Neuronal stem cell (in vitro differentiated cells): ENCODE measurements around the gene NOL7. TPM values are rescaled to one million over a fixed set of nuclear protein-coding genes. Genes with fewer than 3 reads are reported as not detected.

Experiments
- DNase-seq: peaks from one replicate; pipeline ENCODE4 v3.0.0-alpha.2; 2013; ENCODE audit warnings: low spot score
- H2AFZ ChIP-seq: one replicate; pipeline ENCODE4 v1.6.1; 2013; ENCODE audit warnings: mild to moderate bottlenecking, low read length, inconsistent platforms
- H2AK5ac ChIP-seq: 2 replicates; pipeline ENCODE4 v1.6.1; 2013; ENCODE audit warnings: low read depth, mild to moderate bottlenecking, inconsistent platforms, low read length, moderate library complexity, mixed read lengths
- H2BK120ac ChIP-seq: 2 replicates; pipeline ENCODE4 v1.6.1; 2013; ENCODE audit warnings: low read depth, mild to moderate bottlenecking, inconsistent platforms, low read length, moderate library complexity, mixed read lengths
- H2BK12ac ChIP-seq: one replicate; pipeline ENCODE4 v1.6.1; 2013; ENCODE audit warnings: low read length, inconsistent platforms
- H2BK15ac ChIP-seq: 2 replicates; pipeline ENCODE4 v1.6.1; 2013; ENCODE audit warnings: mild to moderate bottlenecking, low read length, inconsistent platforms, mixed read lengths
- H2BK5ac ChIP-seq: one replicate; pipeline ENCODE4 v1.6.1; 2013; ENCODE audit warnings: inconsistent platforms, mild to moderate bottlenecking, low read length, moderate library complexity
- H3K14ac ChIP-seq: one replicate; pipeline ENCODE4 v1.6.1; 2013; ENCODE audit warnings: low read length, inconsistent platforms
- H3K18ac ChIP-seq: 2 replicates; pipeline ENCODE4 v1.6.1; 2013; ENCODE audit warnings: low read length, inconsistent platforms
- H3K23ac ChIP-seq: 2 replicates; pipeline ENCODE4 v1.6.1; 2013; ENCODE audit warnings: low read depth, mild to moderate bottlenecking, mixed read lengths, low read length, inconsistent platforms; ENCODE audit not compliant: poor library complexity
- H3K27ac ChIP-seq: replicated peaks from 3 replicates; pipeline ENCODE4 v1.5.1; 2013; ENCODE audit warnings: low read length, inconsistent platforms
- H3K27me3 ChIP-seq, 3 experiments: 2 replicates each; pipeline ENCODE4 v1.6.1; 2013; ENCODE audit warnings: low read length in 3 of 3, mild to moderate bottlenecking in 2 of 3, inconsistent platforms in 1 of 3, low read depth in 1 of 3, mixed read lengths in 1 of 3, moderate library complexity in 1 of 3; ENCODE audit not compliant: control insufficient read depth in 3 of 3, insufficient read depth in 3 of 3
- H3K36me3 ChIP-seq, 2 donors: replicated peaks in 1 of 2; 2 replicates each; pipeline ENCODE4 v1.6.1; 2013; ENCODE audit warnings: low read length in 2 of 2; ENCODE audit not compliant: control insufficient read depth in 2 of 2, insufficient read depth in 2 of 2
- H3K4ac ChIP-seq: 2 replicates; pipeline ENCODE4 v1.6.1; 2013; ENCODE audit warnings: inconsistent platforms, mild to moderate bottlenecking, low read length, moderate library complexity
- H3K4me1 ChIP-seq, 2 donors: 1 replicate in 1 of 2; 2 replicates in 1 of 2; pipeline ENCODE4 v1.6.1; 2013; ENCODE audit warnings: low read length in 2 of 2, low read depth in 1 of 2; ENCODE audit not compliant: control insufficient read depth in 2 of 2, insufficient read depth in 1 of 2
- H3K4me2 ChIP-seq: one replicate; pipeline ENCODE4 v1.6.1; 2013; ENCODE audit warnings: mild to moderate bottlenecking, low read length, inconsistent platforms; ENCODE audit not compliant: insufficient read depth, poor library complexity, severe bottlenecking
- H3K4me3 ChIP-seq, 2 donors: 2 replicates each; pipeline ENCODE4 v1.5.1; 2013; ENCODE audit warnings: low read length in 2 of 2, mild to moderate bottlenecking in 2 of 2, inconsistent platforms in 1 of 2, moderate library complexity in 1 of 2
- H3K79me1 ChIP-seq: one replicate; pipeline ENCODE4 v1.6.1; 2013; ENCODE audit warnings: low read depth, mild to moderate bottlenecking, inconsistent platforms, low read length, moderate library complexity
- H3K9ac ChIP-seq: one replicate; pipeline ENCODE4 v1.6.1; 2013; ENCODE audit warnings: mild to moderate bottlenecking, low read depth, low read length, inconsistent platforms; ENCODE audit not compliant: poor library complexity
- H3K9me3 ChIP-seq, 2 donors: replicated peaks in 1 of 2; 2 replicates each; pipeline versions ENCODE3 to v1.6.1; 2013; ENCODE audit warnings: low read length in 2 of 2, mild to moderate bottlenecking in 2 of 2, inconsistent platforms in 1 of 2, low read depth in 1 of 2, mixed read lengths in 1 of 2, moderate library complexity in 1 of 2; ENCODE audit not compliant: control insufficient read depth in 2 of 2, insufficient read depth in 1 of 2
- H4K8ac ChIP-seq: one replicate; pipeline ENCODE4 v1.6.1; 2013; ENCODE audit warnings: low read depth, mild to moderate bottlenecking, inconsistent platforms, low read length, moderate library complexity
- H4K91ac ChIP-seq: one replicate; pipeline ENCODE4 v1.6.1; 2013; ENCODE audit warnings: low read length, low read depth, mild to moderate bottlenecking, inconsistent platforms; ENCODE audit not compliant: poor library complexity
- WGBS, 2 donors: extraction: QIAGEN DNeasy Blood & Tissue Kit; methylation state at CpG; one replicate each; pipeline ENCODE4 v1.1.7; 2013; ENCODE audit warnings: missing lambda C conversion rate in 2 of 2, mixed read lengths in 1 of 2; ENCODE audit not compliant: insufficient read length in 2 of 2, insufficient replicate concordance in 1 of 2; ENCODE audit errors: extremely low coverage in 2 of 2; 5-methylcytosine and 5-hydroxymethylcytosine counted together
- polyA plus RNA-seq, 2 experiments: library from polyadenylated mRNA; stranded (reverse); fragments of 200-250 nt; gene quantifications; one replicate each; pipeline ENCODE4 v1.2.3, GENCODE V29; 2013

Gene NOL7
- polyA plus RNA-seq (2013, experiment 1 of 2) = 73.6 TPM
- polyA plus RNA-seq (2013, experiment 2 of 2) = 73.4 TPM

GRCh38 chr6:13614926-13615791, at the start of gene NOL7:
Gene NOL7 (plus strand): TSS chr6:13615335. CDS start chr6:13615359, 24 bp downstream.
- no peaks in the 10 kb centered on the region for H3K9me3 ChIP-seq
- peak within 1 kb of the TSS; percentile 93 for H2BK5ac ChIP-seq
- no peaks in the 10 kb centered on the region for H3K27me3 ChIP-seq
- H2BK120ac ChIP-seq = peak within 1 kb of the TSS; percentile 82
- no peak within 1 kb of the TSS for H3K14ac ChIP-seq
- peak within 1 kb of the TSS; percentile 94 to 96 for H3K4me3 ChIP-seq
- peak within 1 kb of the TSS; percentile 41 for H3K4ac ChIP-seq
- H4K8ac ChIP-seq = peak within 1 kb of the TSS; percentile 70
- H3K18ac ChIP-seq = peak within 1 kb of the TSS; percentile 95
- H2AK5ac ChIP-seq = peak within 1 kb of the TSS; percentile 72
- H3K27ac ChIP-seq = peak within 1 kb of the TSS; percentile 67
- H2BK12ac ChIP-seq = no peak within 1 kb of the TSS
- peak; percentile 96 for DNase-seq
- H3K9ac ChIP-seq = peak within 1 kb of the TSS; percentile 98
- H3K79me1 ChIP-seq = peaks cover 3% of the 10 kb centered on the region
- WGBS, 2 donors = no CpG with 5 or more reads among the region's 85 CpGs
- peak within 1 kb of the TSS; percentile 94 for H3K4me2 ChIP-seq
- H3K4me1 ChIP-seq = peaks cover 8 to 12% of the 10 kb centered on the region in 2 donors
- peak within 1 kb of the TSS; percentile 32 for H4K91ac ChIP-seq
- H3K23ac ChIP-seq = peak within 1 kb of the TSS; percentile 92
- peak within 1 kb of the TSS; percentile 97 for H2AFZ ChIP-seq
- peak within 1 kb of the TSS; percentile 62 for H2BK15ac ChIP-seq
- peaks cover 20 to 51% of the 10 kb centered on the region in 2 donors for H3K36me3 ChIP-seq

- no peak overlapping the region for H3K27ac ChIP-seq
- no peaks in the 10 kb centered on the region for H3K9me3 ChIP-seq
- no peak overlapping the region for H2BK120ac ChIP-seq
- no peak overlapping the region for H3K9ac ChIP-seq
- no peak overlapping the region for H3K14ac ChIP-seq
- H4K8ac ChIP-seq = no peak overlapping the region
- H2BK15ac ChIP-seq = no peak overlapping the region
- H3K36me3 ChIP-seq = no peaks in the 10 kb centered on the region
- H3K4me3 ChIP-seq = no peak overlapping the region
- H3K4me1 ChIP-seq = peaks cover 3 to 5% of the 10 kb centered on the region in 2 donors
- no peak overlapping the region for H4K91ac ChIP-seq
- WGBS, 2 donors = no CpG with 5 or more reads among the region's 4 CpGs
- H3K23ac ChIP-seq = no peak overlapping the region
- no peak overlapping the region for H2BK12ac ChIP-seq
- H2BK5ac ChIP-seq = no peak overlapping the region
- no peak overlapping the region for H2AK5ac ChIP-seq
- H2AFZ ChIP-seq = no peak overlapping the region
- no peaks in the 10 kb centered on the region for H3K79me1 ChIP-seq
- no peak overlapping the region for H3K4me2 ChIP-seq
- H3K18ac ChIP-seq = no peak overlapping the region
- peaks cover 0 to 20% (median 0%) of the 10 kb centered on the region in 3 experiments for H3K27me3 ChIP-seq
- H3K4ac ChIP-seq = no peak overlapping the region
- DNase-seq = no peak
These were observed 49.2 kb upstream of the NOL7 start for GRCh38 chr6:13565921-13566320.

GRCh38 chr6:13566500-13566899, 48.6 kb upstream of the NOL7 start:
- Histone ChIP-seq H2BK12ac (no peak overlapping the region), H3K4me3 (no peak overlapping the region), H2AFZ (no peak overlapping the region), H2BK120ac (no peak overlapping the region), H3K4me2 (no peak overlapping the region), H3K9ac (no peak overlapping the region), H3K27ac (no peak overlapping the region), H2AK5ac (no peak overlapping the region), H3K4ac (no peak overlapping the region), H3K4me1 (peaks cover 2 to 3% of the 10 kb centered on the region in 2 donors), H3K23ac (no peak overlapping the region), H3K27me3 (peaks cover 0 to 20% (median 0%) of the 10 kb centered on the region in 3 experiments), H2BK15ac (no peak overlapping the region), H3K79me1 (no peaks in the 10 kb centered on the region), H3K36me3 (no peaks in the 10 kb centered on the region), H3K14ac (no peak overlapping the region), H4K8ac (no peak overlapping the region), H3K18ac (no peak overlapping the region), H3K9me3 (no peaks in the 10 kb centered on the region), H4K91ac (no peak overlapping the region), H2BK5ac (no peak overlapping the region)
- WGBS, 2 donors = no CpG with 5 or more reads among the region's 3 CpGs
- no peak for DNase-seq

DNA sequence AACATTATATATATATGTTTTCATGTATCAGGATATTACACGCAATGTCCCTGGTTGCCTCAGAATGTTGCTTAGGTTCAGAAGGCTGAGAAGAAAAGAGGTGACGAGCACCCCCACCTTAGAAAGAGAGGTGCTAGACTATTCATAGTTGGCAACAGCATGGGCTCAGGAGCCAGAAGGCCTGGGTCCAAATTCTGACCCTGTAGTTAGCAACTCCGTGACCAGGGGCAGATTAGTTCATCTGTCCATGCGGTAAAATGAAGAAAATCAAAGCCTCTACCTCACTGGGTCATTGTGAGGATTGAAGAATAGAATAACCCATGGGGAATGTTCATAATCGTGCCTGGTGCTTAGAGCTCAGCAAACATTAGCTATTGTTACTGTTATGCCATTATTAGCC, 46.2 kb upstream of the NOL7 start:
- no peak overlapping the region for H4K91ac ChIP-seq
- H4K8ac ChIP-seq = no peak overlapping the region
- H3K14ac ChIP-seq = no peak overlapping the region
- no peak overlapping the region for H2AFZ ChIP-seq
- no peaks in the 10 kb centered on the region for H3K79me1 ChIP-seq
- H2BK15ac ChIP-seq = no peak overlapping the region
- peaks cover 3 to 4% of the 10 kb centered on the region in 2 donors for H3K4me1 ChIP-seq
- no CpG with 5 or more reads among the region's 5 CpGs for WGBS, 2 donors
- H3K27me3 ChIP-seq = peaks cover 0 to 14% (median 0%) of the 10 kb centered on the region in 3 experiments
- no peak overlapping the region for H3K18ac ChIP-seq
- no peak overlapping the region for H3K9ac ChIP-seq
- DNase-seq = no peak
- H3K9me3 ChIP-seq = no peaks in the 10 kb centered on the region
- H2BK12ac ChIP-seq = no peak overlapping the region
- no peak overlapping the region for H2BK5ac ChIP-seq
- H3K4me2 ChIP-seq = no peak overlapping the region
- H3K4me3 ChIP-seq = no peak overlapping the region
- H3K4ac ChIP-seq = no peak overlapping the region
- H3K36me3 ChIP-seq = no peaks in the 10 kb centered on the region
- no peak overlapping the region for H2BK120ac ChIP-seq
- H2AK5ac ChIP-seq = no peak overlapping the region
- no peak overlapping the region for H3K23ac ChIP-seq
- no peak overlapping the region for H3K27ac ChIP-seq
